HepG2 (cell line): ENCODE results near the gene CAMK2D. TPM values are rescaled to one million over a fixed set of nuclear protein-coding genes. Genes with fewer than 3 reads are reported as not detected.

Source experiments
- ATAC-seq: fragments of 200-7000 bp; cut with Tn5 transposase; 3 replicates; pipeline ENCODE4 v1.9.1; 2020; ENCODE audit warnings: mild to moderate bottlenecking, moderate library complexity
- BruUV-seq: library from RNA; stranded (reverse); fragments of 400-500 nt; replicated peaks from 2 replicates; lab custom pipeline; 2021; lab: Mats Ljungman, UMichigan
- CTCF ChIA-PET: fragments of 300-600 bp; formaldehyde crosslinking; extraction: SDS; loops from one replicate; lab custom pipeline; 2021; ENCODE audit warnings: low total read pairs, inconsistent platforms, low intra/inter-chr PET ratio; lab: Yijun Ruan, JAX
- POLR2A ChIA-PET: fragments of 350-600 bp; sonication (Branson Sonifier 250); formaldehyde crosslinking; loops from one replicate; lab custom pipeline; 2020; ENCODE audit warnings: antibody characterized with exemption, inconsistent platforms; lab: Yijun Ruan, JAX
- DNase-seq: peaks from one replicate; pipeline ENCODE4 v3.0.0-alpha.2; 2015; ENCODE audit warnings: low spot score
- FAIRE-seq: peaks from 3 replicates; lab custom pipeline; 2011; peaks lifted over from hg19 to GRCh38; lab: Jason Lieb, UNC
- H2AFZ ChIP-seq: one replicate; pipeline ENCODE4 v1.6.1; 2011; ENCODE audit warnings: low read length, inconsistent platforms
- H3K27ac ChIP-seq: fragments of 300-600 bp; 3 replicates; pipeline ENCODE4 v1.8.0; 2011; ENCODE audit warnings: mixed run types, mild to moderate bottlenecking, mixed read lengths, low read length, inconsistent platforms; ENCODE audit not compliant: insufficient read depth; ENCODE audit errors: extremely low read length
- H3K27me3 ChIP-seq, 2 experiments: fragments of 200-600 bp in 1 of 2; 2 replicates in 1 of 2; 3 replicates in 1 of 2; pipeline versions ENCODE4 v1.6.0 to v1.8.0; 2011; ENCODE audit warnings: low read length in 2 of 2, mild to moderate bottlenecking in 2 of 2, moderate library complexity in 2 of 2, inconsistent platforms in 1 of 2; ENCODE audit not compliant: insufficient read depth in 2 of 2, control insufficient read depth in 1 of 2
- H3K36me3 ChIP-seq, 2 experiments: fragments of 200-600 bp in 1 of 2; replicated peaks in 1 of 2; 2 replicates in 1 of 2; 3 replicates in 1 of 2; pipeline versions ENCODE4 v1.5.1 to v1.8.0; 2011; ENCODE audit warnings: low read length in 2 of 2, inconsistent platforms in 1 of 2; ENCODE audit not compliant: insufficient read depth in 2 of 2, control insufficient read depth in 1 of 2
- H3K4me1 ChIP-seq: 2 replicates; pipeline ENCODE4 v1.5.1; 2012; ENCODE audit warnings: low read length, inconsistent platforms; ENCODE audit not compliant: insufficient read depth
- H3K4me2 ChIP-seq: 2 replicates; pipeline ENCODE4 v1.6.0; 2011; ENCODE audit warnings: low read depth, low read length, inconsistent platforms
- H3K4me3 ChIP-seq, 3 experiments: fragments of 200-600 bp in 1 of 3; sonication (generic), shearing (Covaris generic) in 1 of 3; replicated peaks in 1 of 3; 2 replicates each; pipeline ENCODE4 v1.5.1; 2011 to 2016; ENCODE audit warnings: low read length in 3 of 3, inconsistent platforms in 2 of 3, low read depth in 2 of 3, mild to moderate bottlenecking in 2 of 3, control low read depth in 1 of 3, mixed read lengths in 1 of 3; ENCODE audit not compliant: insufficient read depth in 1 of 3
- H3K79me2 ChIP-seq: one replicate; pipeline ENCODE4 v1.6.1; 2011; ENCODE audit warnings: low read length, inconsistent platforms; ENCODE audit not compliant: insufficient read depth
- H3K9ac ChIP-seq: 2 replicates; pipeline ENCODE4 v1.6.0; 2011; ENCODE audit warnings: mild to moderate bottlenecking, low read depth, low read length, inconsistent platforms; ENCODE audit not compliant: insufficient read depth
- H3K9me3 ChIP-seq: 2 replicates; pipeline ENCODE4 v1.5.1; 2012; ENCODE audit warnings: mild to moderate bottlenecking, low read length
- H4K20me1 ChIP-seq: 2 replicates; pipeline ENCODE4 v1.6.0; 2011; ENCODE audit warnings: inconsistent platforms, mild to moderate bottlenecking, low read length, moderate library complexity; ENCODE audit not compliant: insufficient read depth
- KDM4B ChIP-seq: sonication (generic); formaldehyde crosslinking; IDR thresholded peaks from 2 replicates; pipeline ENCODE4 v1.4.0; 2020; ENCODE audit warnings: missing genetic modification reagents
- WGBS: methylation state at CpG from one replicate; pipeline ENCODE4 v1.1.6; 2017; ENCODE audit warnings: low lambda C conversion rate; 5-methylcytosine and 5-hydroxymethylcytosine counted together
- in situ Hi-C: cut with HindIII; loops from 2 replicates; pipeline ENCODE4 v1.10.0; 2017; ENCODE audit warnings: low pct_unique_long_range_greater_than_20kb; ENCODE audit not compliant: extremely low pct_ligation_motif_present
- intact Hi-C: fragments of 100-400 bp; cut with micrococcal nuclease; formaldehyde crosslinking; loops from one replicate; pipeline ENCODE4 v1.10.0; 2022; ENCODE audit not compliant: unreplicated experiment
- polyA plus RNA-seq, 8 experiments: library from polyadenylated mRNA; depleted of rRNA in 3 of 8; stranded (reverse) in 7 of 8; unstranded in 1 of 8; fragments of >200 nt; fragmentation: Illumina TruSeq in 4 of 8; extraction: Trizol in 4 of 8; gene quantifications; 2 replicates each; pipeline versions ENCODE4 v1.2.1 to v1.2.3, GENCODE V29; 2011 to 2016; ENCODE audit warnings: low read depth in 4 of 8, missing spikeins in 1 of 8, mixed read lengths in 1 of 8; ENCODE audit not compliant: insufficient read depth in 1 of 8
- total RNA-seq, 5 experiments: library from RNA; depleted of rRNA; stranded (reverse); fragments of >200 nt; fragmentation: Illumina TruSeq; extraction: Trizol; gene quantifications; 2 replicates each; pipeline ENCODE4 v1.2.3, GENCODE V29; 2016; ENCODE audit warnings: low read depth in 1 of 5
- TF ChIP-seq, protein P1 (sequence below): sonication (generic); formaldehyde crosslinking; IDR thresholded peaks from 2 replicates; pipeline ENCODE4 v1.5.0; 2020; ENCODE audit warnings: missing genetic modification reagents
- TF ChIP-seq, protein P2 (sequence below): sonication (generic); formaldehyde crosslinking; IDR thresholded peaks from 2 replicates; pipeline ENCODE4 v1.4.0; 2020; ENCODE audit warnings: missing genetic modification reagents

Gene CAMK2D
- total and polyA plus RNA-seq, 2 of the 13 experiments (the other 11 are each of a cell fraction or from before 2014, with no cell fraction given): 18.0 to 65.4 TPM

DNA sequence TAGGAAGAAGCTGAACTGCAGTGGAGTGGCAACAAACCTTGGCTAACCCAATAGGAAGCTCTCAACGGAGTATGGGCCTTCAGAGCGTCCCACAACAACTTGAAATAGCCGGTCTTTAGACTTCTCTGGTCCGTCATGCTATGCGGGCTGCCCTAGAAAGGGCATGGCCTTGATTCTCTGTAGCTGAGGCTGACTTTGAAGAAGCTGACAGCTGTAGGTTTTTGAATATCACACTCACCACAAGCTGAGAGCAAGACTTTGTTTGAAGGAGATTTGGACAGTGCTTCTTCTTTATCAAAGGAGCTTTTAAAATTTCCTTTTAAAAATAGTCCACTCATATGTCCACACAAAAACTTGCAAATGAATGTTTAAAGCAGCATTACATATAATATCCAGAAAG is 322.9 kb downstream of the CAMK2D start:
- POLR2A ChIA-PET: no interaction called here
- no peak for FAIRE-seq

DNA sequence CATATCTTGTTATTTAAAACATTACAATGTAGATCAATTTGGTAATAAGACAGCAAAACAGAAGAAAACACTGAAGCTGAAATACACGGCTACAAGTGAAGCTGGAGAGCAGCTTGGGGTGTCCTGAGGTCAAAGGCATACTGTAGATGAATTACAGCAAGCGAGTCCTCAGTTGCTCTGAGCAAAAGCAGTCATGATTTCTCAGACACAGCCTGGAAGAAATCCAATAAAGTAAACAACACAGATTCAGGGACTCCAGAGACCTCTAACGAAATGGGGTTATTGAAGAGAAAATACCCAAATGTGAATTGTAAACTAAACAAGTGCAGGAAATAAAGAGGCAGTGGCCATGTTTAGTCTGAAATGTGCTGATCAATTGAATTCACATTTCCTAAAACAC is 324.4 kb downstream of the CAMK2D start:
- no peak for ATAC-seq
- H4K20me1 ChIP-seq: no peaks in the 10 kb centered on the region
- no peaks in the 10 kb centered on the region for H3K79me2 ChIP-seq
- no peaks in the 10 kb centered on the region for H3K27me3 ChIP-seq
- no peak overlapping the region for H3K4me3 ChIP-seq
- ChIA-PET CTCF (no interaction called here), POLR2A (no interaction called here)
- TF ChIP-seq, protein P1, sequence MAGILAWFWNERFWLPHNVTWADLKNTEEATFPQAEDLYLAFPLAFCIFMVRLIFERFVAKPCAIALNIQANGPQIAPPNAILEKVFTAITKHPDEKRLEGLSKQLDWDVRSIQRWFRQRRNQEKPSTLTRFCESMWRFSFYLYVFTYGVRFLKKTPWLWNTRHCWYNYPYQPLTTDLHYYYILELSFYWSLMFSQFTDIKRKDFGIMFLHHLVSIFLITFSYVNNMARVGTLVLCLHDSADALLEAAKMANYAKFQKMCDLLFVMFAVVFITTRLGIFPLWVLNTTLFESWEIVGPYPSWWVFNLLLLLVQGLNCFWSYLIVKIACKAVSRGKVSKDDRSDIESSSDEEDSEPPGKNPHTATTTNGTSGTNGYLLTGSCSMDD (CRISPR knock-in tag): no peak
- 24% methylated on average over 3 of the region's 3 CpGs for WGBS
- H3K9me3 ChIP-seq: no peaks in the 10 kb centered on the region
- no peaks in the 10 kb centered on the region for H3K36me3 ChIP-seq
- H3K4me1 ChIP-seq: peaks cover 11% of the 10 kb centered on the region; the same call in 1 of the 2 replicates
- no peak for FAIRE-seq
- in situ Hi-C loops (no loop called here), intact Hi-C loops (no loop called here)
- no peak overlapping the region for H3K4me2 ChIP-seq
- DNase-seq: no peak
- no TSS peak for BruUV-seq
- no peak overlapping the region for H2AFZ ChIP-seq
- H3K9ac ChIP-seq: no peak overlapping the region
- no peak overlapping the region for H3K27ac ChIP-seq

More for the DNA sequence above, 322.9 kb downstream of the CAMK2D start:
- Histone ChIP-seq H3K79me2 (no peaks in the 10 kb centered on the region), H4K20me1 (no peaks in the 10 kb centered on the region), H3K27ac (no peak overlapping the region), H3K4me3 (no peak overlapping the region), H3K9me3 (no peaks in the 10 kb centered on the region), H2AFZ (no peak overlapping the region), H3K4me2 (no peak overlapping the region), H3K36me3 (no peaks in the 10 kb centered on the region), H3K4me1 (peaks cover 11% of the 10 kb centered on the region; the same call in 1 of the 2 replicates), H3K27me3 (no peaks in the 10 kb centered on the region), H3K9ac (no peak overlapping the region)
- ATAC-seq (no peak), DNase-seq (no peak)
- BruUV-seq: no TSS peak
- CTCF ChIA-PET: no interaction called here
- TF ChIP-seq, protein P2, sequence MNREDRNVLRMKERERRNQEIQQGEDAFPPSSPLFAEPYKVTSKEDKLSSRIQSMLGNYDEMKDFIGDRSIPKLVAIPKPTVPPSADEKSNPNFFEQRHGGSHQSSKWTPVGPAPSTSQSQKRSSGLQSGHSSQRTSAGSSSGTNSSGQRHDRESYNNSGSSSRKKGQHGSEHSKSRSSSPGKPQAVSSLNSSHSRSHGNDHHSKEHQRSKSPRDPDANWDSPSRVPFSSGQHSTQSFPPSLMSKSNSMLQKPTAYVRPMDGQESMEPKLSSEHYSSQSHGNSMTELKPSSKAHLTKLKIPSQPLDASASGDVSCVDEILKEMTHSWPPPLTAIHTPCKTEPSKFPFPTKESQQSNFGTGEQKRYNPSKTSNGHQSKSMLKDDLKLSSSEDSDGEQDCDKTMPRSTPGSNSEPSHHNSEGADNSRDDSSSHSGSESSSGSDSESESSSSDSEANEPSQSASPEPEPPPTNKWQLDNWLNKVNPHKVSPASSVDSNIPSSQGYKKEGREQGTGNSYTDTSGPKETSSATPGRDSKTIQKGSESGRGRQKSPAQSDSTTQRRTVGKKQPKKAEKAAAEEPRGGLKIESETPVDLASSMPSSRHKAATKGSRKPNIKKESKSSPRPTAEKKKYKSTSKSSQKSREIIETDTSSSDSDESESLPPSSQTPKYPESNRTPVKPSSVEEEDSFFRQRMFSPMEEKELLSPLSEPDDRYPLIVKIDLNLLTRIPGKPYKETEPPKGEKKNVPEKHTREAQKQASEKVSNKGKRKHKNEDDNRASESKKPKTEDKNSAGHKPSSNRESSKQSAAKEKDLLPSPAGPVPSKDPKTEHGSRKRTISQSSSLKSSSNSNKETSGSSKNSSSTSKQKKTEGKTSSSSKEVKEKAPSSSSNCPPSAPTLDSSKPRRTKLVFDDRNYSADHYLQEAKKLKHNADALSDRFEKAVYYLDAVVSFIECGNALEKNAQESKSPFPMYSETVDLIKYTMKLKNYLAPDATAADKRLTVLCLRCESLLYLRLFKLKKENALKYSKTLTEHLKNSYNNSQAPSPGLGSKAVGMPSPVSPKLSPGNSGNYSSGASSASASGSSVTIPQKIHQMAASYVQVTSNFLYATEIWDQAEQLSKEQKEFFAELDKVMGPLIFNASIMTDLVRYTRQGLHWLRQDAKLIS (CRISPR knock-in tag): no peak
- TF ChIP-seq KDM4B (CRISPR knock-in tag): no peak
- in situ Hi-C loops (no loop called here), intact Hi-C loops (no loop called here)
- WGBS: 49% methylated on average over 3 of the region's 5 CpGs
